ENCODE data around the gene CAPN6. TPM values are rescaled to one million over a fixed set of nuclear protein-coding genes. Genes with fewer than 3 reads are reported as not detected.

Gene CAPN6
- total RNA-seq, 1 donor from 2014 or later = 21.4 TPM

Other genes starting within 250 kb of the CAPN6 start
- gene PAK3, start 174.3 kb downstream of the CAPN6 start, total RNA-seq = 0.28 TPM
- gene DCX, start 141.7 kb upstream of the CAPN6 start, total RNA-seq = 0.04 TPM
- not detected for gene SERTM2, start 241.2 kb upstream of the CAPN6 start, total RNA-seq

Data from esophagus mucosa (tissue), 1 donor.